ENCODE results near the gene GOLGA7B. TPM values are rescaled to one million over a fixed set of nuclear protein-coding genes. Genes with fewer than 3 reads are reported as not detected.

Gene GOLGA7B
- total RNA-seq: not detected in 2 replicates

DNA sequence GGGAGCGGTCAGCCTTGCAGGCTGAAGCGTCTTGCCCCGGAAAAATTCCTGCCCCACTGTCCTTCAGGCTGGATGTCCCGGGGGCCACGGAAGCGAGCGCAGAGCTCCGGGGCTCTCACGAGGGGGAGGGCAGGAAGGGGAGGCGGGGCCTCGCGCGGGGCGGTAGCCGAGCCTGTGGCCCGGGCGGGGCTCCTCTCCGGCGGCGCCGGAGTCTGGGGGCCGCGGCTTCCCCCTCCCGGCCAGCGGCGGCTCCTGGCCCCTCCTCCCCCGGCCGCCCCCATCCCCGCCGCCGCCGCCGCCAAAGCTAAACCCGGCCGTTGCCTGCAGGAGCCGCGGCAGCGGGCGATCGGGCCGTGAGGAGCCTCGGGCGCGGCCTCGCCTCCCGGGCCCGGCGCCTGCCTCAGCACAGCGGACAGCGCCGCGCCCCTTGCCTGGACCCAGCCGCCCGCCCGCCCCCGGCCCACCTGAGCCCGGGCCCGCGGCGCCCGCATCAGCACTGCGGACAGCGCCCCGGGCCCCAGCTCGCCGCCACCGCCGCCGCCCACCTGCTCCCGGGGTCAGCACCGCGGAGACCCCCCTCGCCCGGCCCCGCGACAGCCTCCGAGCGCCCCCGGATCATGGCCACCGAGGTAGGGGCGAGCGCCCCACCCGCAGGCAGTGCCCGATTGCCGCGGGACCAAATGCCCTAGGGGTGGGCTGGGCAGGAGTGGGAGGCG lies at the start of gene GOLGA7B:
GOLGA7B (plus strand) TSS at position 157 of the 716 bp plus-strand sequence; CDS start at position 618, 461 bp downstream.

Other genes starting within 250 kb of the GOLGA7B start
- gene MORN4, start 216.3 kb upstream of the GOLGA7B start, total RNA-seq: 4.6 and 5.7 TPM in 2 replicates
- gene PI4K2A, start 209.2 kb upstream of the GOLGA7B start, total RNA-seq: 29.5 and 30.2 TPM in 2 replicates
- gene AVPI1, start 162.6 kb upstream of the GOLGA7B start, total RNA-seq: 18.2 and 55.8 TPM in 2 replicates
- gene MARVELD1, start 136.1 kb upstream of the GOLGA7B start, total RNA-seq: 39.8 and 53.3 TPM in 2 replicates
- 24.9 and 31.6 TPM in 2 replicates for gene ZFYVE27, start 112.7 kb upstream of the GOLGA7B start, total RNA-seq
- gene SFRP5, start 77.8 kb upstream of the GOLGA7B start, total RNA-seq: not detected in 2 replicates
- not detected in 2 replicates for gene CRTAC1, start 180.8 kb downstream of the GOLGA7B start, total RNA-seq